ENCODE measurements around the gene NABP1.

Gene NABP1

DNA sequence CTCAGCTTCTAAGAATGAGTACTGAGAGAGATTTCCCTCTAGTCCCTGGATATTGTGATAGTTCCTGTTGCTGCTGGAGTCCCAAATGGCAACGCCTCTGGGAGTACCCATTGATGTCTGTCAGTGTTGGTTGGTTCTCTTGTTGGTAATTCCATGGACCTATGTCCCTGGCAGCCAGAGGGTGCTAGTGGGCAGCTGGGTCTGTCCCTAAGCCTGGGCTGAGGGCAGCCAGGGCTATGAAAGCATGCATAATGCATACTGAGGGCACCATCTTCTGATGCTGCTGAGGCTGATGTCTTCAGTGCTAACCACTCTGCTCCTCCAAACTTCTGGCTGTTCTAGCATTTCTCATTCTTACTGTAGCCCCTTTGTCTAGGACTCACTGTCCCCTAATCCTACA, 35.9 kb downstream of the NABP1 start:
- no peak for DNase-seq

DNA sequence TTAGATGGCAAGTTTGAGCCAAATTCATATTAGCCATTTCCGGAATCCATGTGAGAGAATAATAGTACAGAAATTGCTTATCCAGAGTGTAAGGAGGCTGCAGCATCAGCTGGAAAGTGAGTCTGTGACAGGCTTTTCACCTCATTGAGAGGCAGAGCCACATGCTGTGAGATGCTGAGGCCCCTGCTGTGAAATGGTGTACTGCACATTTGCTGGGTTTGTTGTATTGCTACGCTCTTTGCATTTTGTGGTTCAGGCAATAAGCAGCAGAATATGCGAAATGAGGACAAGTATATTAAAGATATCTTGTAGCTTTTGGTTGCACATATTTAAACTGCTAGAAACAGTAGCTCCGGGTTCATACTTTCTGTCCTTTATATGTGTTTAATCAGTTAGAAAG, 37.0 kb downstream of the NABP1 start:
- DNase-seq = peak; percentile 3

DNA sequence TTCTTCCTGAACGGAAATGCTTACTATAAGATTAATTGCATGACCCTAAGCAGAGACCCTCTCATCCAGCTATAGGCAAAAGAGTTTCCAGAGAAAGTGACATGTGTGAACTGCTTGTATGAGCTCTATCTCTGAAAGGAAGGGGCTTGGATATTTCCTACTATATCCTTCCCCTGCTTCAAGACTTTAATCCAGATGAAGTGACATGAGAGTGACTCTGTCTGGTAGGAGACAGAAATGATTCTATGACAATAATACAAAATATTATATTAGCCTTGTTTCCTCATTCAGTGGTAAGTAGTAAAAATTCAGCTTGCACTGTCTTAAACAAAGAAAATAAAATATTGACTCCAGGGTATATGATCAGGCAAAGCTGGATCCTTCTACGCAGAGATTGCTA, 37.5 kb downstream of the NABP1 start:
- no peak for DNase-seq

DNA sequence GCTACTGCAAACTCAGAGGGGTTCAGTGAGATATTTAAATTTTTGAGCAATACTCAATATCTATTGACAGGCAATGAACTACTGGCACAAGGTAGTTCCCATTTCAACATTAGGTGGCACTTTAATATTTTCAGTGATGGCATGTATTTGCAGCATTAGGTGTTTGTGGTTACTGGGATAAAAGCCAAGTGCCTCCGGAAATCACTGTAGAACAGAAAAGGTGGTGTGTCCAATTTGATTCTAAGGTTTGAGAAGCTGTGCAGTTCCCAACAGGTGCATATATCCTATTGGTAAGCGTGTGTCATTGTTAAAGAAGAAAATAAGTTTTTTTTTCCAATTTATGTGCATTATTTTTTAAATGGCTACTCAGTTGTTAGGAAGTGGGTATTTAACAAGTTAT, 41.3 kb downstream of the NABP1 start:
- no peak for DNase-seq

DNA sequence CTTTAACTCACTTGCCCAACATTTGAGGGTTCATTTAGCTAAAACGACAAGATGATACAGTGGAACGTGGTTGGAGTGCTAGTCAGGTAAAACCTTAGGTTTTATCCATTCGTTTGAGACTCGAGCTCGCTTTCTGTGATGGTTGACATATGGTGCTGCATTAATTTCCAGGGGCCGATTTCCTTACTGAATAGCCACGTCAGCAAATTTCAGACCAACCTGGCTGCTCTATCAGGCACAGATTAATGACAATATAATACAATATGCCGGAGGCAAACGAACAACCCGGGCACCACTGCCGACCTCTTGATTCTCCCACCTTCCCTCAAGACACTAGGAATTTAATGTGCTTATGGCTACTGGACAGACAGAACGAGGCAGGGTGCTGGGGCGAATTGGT, 42.0 kb downstream of the NABP1 start:
- DNase-seq = no peak

DNA sequence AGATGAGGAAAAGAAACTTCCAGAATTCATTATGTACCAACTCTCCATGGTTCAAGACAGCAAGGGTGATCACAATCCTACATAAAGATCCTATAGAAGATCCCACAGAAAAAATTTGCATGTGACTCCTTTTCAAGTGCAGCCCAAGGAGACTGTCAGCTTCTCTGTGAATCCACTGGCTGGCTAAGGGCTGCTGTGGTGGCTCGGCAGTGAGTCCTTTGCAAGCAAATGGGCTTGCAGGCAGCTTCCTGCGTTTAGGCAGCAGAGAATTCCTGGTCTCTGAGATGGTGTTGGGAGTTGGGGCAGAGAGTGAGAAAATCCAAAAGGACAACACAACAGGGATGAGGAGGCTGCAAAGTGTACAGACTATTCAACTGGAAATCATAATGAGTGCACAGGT, 43.4 kb downstream of the NABP1 start:
- DNase-seq = no peak

DNA sequence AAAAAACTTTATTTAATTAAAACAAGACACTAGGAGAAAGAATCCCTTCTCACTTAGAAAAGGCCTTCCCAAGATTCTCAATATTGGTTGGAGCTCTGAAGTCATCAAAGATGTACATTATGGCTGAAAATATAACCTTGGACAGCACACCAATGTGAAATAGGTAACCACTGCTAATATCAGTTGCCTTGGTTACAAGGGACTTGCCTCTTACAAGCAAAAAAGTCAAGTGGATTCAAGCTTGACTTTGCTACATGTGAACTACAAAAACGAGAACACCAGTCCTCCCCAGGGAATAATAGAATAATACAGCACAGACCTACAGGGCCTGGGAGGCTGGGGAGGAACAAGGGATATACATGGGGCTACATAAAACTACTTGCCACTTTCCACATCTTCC, 46.1 kb downstream of the NABP1 start:
- DNase-seq = no peak

DNA sequence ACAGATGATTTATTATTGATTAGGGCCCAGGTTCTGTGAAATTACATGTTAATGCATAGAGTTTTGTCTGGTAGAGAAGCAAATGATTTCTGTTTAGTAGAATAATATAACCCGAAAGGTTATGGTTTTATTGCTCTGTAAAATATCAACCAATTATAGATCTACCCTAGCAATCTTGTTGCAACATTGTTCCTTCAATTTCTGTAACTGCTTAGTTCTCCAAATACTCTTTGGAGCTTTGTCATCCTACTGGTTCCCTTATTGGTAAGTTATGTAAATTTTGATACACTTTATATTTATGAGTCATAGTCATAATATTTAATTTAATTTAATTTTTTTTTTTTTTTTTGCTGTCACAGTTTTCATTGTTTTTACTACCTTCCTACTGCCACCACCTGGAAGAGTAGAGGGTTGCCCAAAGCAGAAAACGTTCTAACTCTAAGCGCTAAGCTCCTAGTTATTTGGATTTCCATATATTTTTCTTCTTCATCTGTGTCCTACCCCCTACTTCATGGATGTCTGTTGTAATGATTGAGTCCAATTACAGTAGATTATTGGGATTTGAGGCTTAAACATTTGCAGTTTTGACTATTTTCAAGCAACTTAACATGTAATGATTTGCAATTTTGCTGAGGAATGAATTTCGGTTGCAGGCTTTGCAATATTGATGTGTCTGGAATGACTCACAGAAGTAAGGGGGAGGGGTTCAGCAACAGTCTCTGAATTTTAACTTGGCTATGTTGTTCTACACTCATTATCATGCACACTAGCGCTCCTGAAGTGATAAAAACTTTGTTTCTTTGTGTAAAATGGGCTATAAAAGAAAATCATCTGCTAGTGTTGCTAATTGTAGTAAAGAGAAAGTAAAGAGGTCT, 51.1 kb downstream of the NABP1 start:
- no peak for DNase-seq

DNA sequence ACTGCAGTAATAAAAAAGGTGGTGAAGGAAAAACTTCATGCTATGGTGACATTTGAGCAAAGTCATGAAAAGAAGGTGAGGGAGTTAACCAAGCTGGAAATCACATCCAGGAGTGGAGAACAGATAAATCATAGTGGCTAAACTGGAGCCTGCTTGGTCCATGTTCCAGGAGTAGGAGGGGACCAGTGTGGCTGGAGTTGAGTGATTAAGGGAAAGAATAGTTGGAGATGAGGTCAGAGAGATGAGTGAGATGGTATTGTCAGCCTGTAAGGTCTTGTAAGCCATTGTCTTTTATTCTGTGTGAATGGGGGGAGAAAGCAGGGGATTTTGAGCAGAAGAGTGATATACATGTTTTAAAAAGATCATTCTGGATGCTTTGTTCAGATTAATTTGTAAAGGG, 52.3 kb downstream of the NABP1 start:
- no peak for DNase-seq
